ENCODE data around the gene CHD9NB. TPM values are rescaled to one million over a fixed set of nuclear protein-coding genes. Genes with fewer than 3 reads are reported as not detected.

CHD9NB gene
- polyA plus RNA-seq, 3 donors = not detected

DNA sequence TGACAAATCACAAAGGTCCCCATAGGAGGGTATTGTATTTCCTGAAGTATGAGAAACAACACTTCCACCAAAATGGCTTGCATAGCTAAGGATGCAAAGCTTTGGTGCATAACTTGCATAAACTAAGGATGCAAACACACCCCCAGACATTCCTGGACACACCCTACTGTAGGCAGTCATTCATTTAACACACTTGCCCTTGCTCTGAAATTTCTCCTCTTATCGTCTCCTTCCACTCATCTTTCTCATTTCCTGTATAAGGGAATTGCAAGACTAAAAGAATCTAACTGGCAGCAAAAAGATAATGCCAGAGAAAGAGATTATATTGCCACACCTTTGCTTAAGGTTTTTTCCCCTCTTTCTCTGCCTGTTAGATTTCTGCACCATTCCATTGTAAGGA, 30.4 kb upstream of the CHD9NB start:
- Mint-ChIP-seq H3K36me3 (peaks cover 5 to 14% of the 10 kb centered on the region in 2 donors), H3K9me3 (no peaks in the 10 kb centered on the region), H3K4me1 (peaks cover 7% of the 10 kb centered on the region), H3K27me3 (ENCODE audit: low read depth in 3 of 3) (no peaks in the 10 kb centered on the region), H3K4me3 (no peak overlapping the region), H3K27ac (no peak overlapping the region)
- WGBS (ENCODE audit: insufficient coverage) = no CpG with 5 or more reads among the region's 1 CpG
- intact Hi-C loops (cut with micrococcal nuclease) = no loop called here
- Histone ChIP-seq H3K4me1 (ENCODE audit: control insufficient read depth in 1 of 2, insufficient read depth in 2 of 2, low read length in 2 of 2) (peaks cover 8 to 10% of the 10 kb centered on the region in 2 donors), H4K20me1 (ENCODE audit: insufficient read depth, low read length) (peaks cover 5% of the 10 kb centered on the region), H3K9me3 (replicated peaks in 1 of 2; ENCODE audit: control insufficient read depth in 1 of 2, insufficient read depth in 1 of 2, low read length in 2 of 2) (no peaks in the 10 kb centered on the region), H2AFZ (ENCODE audit: insufficient read depth, low read depth, low read length, poor library complexity, severe bottlenecking) (no peak overlapping the region), H3K9ac (ENCODE audit: insufficient read depth, low read length, poor library complexity, severe bottlenecking) (no peak overlapping the region), H3K4me3 (replicated peaks in 1 of 3; ENCODE audit: low read depth in 2 of 3, low read length in 3 of 3) (no peak overlapping the region), H3K27ac (ENCODE audit: low read depth in 1 of 2, low read length in 2 of 2) (no peak overlapping the region), H3K79me2 (ENCODE audit: insufficient read depth, low read length) (no peaks in the 10 kb centered on the region), H3K4me2 (replicated peaks; ENCODE audit: extremely low read depth, low read length, poor library complexity, severe bottlenecking) (no peak overlapping the region), H3K27me3 (ENCODE audit: control insufficient read depth in 2 of 2, insufficient read depth in 2 of 2, low read length in 2 of 2) (no peaks in the 10 kb centered on the region), H3K36me3 (replicated peaks in 1 of 2; ENCODE audit: control insufficient read depth in 1 of 2, insufficient read depth in 2 of 2, low read length in 2 of 2) (no peaks in the 10 kb centered on the region)
- no peak for DNase-seq
- no peak for TF ChIP-seq CTCF (IDR thresholded peaks at IDR 0.05)

DNA sequence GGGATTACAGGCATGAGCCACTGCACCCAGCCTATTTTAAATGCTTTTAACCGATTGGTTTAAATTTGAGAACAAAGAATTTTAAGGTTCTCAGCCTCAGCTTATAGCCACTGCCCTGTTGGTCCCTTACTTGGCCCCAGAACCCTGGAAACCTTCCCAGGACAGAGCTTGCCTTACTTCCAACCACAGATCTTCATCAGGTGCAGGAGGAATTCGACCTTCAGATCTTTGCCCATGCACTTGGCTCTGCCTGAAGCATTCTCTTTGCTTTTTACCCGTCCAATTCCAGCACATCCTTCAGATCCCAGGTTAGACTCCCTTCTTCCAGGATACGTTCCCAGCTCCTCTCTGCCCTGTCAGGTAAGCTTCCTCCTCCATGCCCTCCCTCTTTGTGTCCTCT, 29.8 kb upstream of the CHD9NB start:
- 85% methylated on average over 3 of the region's 4 CpGs for WGBS (ENCODE audit: insufficient coverage)
- Histone ChIP-seq H3K4me3 (replicated peaks in 1 of 3; ENCODE audit: low read depth in 2 of 3, low read length in 3 of 3) (no peak overlapping the region), H3K27ac (ENCODE audit: low read depth in 1 of 2, low read length in 2 of 2) (no peak overlapping the region), H3K4me1 (ENCODE audit: control insufficient read depth in 1 of 2, insufficient read depth in 2 of 2, low read length in 2 of 2) (peaks cover 8 to 10% of the 10 kb centered on the region in 2 donors), H4K20me1 (ENCODE audit: insufficient read depth, low read length) (peaks cover 5% of the 10 kb centered on the region), H3K79me2 (ENCODE audit: insufficient read depth, low read length) (no peaks in the 10 kb centered on the region), H3K9ac (ENCODE audit: insufficient read depth, low read length, poor library complexity, severe bottlenecking) (no peak overlapping the region), H2AFZ (ENCODE audit: insufficient read depth, low read depth, low read length, poor library complexity, severe bottlenecking) (no peak overlapping the region), H3K4me2 (replicated peaks; ENCODE audit: extremely low read depth, low read length, poor library complexity, severe bottlenecking) (no peak overlapping the region), H3K27me3 (ENCODE audit: control insufficient read depth in 2 of 2, insufficient read depth in 2 of 2, low read length in 2 of 2) (no peaks in the 10 kb centered on the region), H3K9me3 (replicated peaks in 1 of 2; ENCODE audit: control insufficient read depth in 1 of 2, insufficient read depth in 1 of 2, low read length in 2 of 2) (no peaks in the 10 kb centered on the region), H3K36me3 (replicated peaks in 1 of 2; ENCODE audit: control insufficient read depth in 1 of 2, insufficient read depth in 2 of 2, low read length in 2 of 2) (no peaks in the 10 kb centered on the region)
- intact Hi-C loops (cut with micrococcal nuclease) = no loop called here
- no peak for DNase-seq
- no peak for TF ChIP-seq CTCF (IDR thresholded peaks at IDR 0.05)
- Mint-ChIP-seq H3K27me3 (ENCODE audit: low read depth in 3 of 3) (no peaks in the 10 kb centered on the region), H3K4me3 (no peak overlapping the region), H3K36me3 (peaks cover 5 to 13% of the 10 kb centered on the region in 2 donors), H3K9me3 (no peaks in the 10 kb centered on the region), H3K27ac (no peak overlapping the region), H3K4me1 (peaks cover 7% of the 10 kb centered on the region)
